A549 (cell line): ENCODE data around the gene TMEM30B. TPM values are rescaled to one million over a fixed set of nuclear protein-coding genes. Genes with fewer than 3 reads are reported as not detected.

ENCODE experiments used
- ATAC-seq, 2 experiments: fragments of 200-7000 bp in 1 of 2; fragments of >200 bp in 1 of 2; cut with Nextera tagmentation in 1 of 2; cut with Tn5 transposase in 1 of 2; 3 replicates each; pipeline versions ENCODE4 v1.8.0 to v1.9.1; 2018 to 2020; ENCODE audit warnings: mild to moderate bottlenecking in 1 of 2, moderate library complexity in 1 of 2
- CTCF ChIA-PET: fragments of 300-600 bp; sonication (Branson Sonifier 250); formaldehyde crosslinking; extraction: SDS; loops from one replicate; lab custom pipeline; 2021; ENCODE audit warnings: antibody characterized with exemption, inconsistent platforms; lab: Yijun Ruan, JAX
- POLR2A ChIA-PET: fragments of 350-600 bp; formaldehyde crosslinking; extraction: SDS; loops from one replicate; lab custom pipeline; 2021; ENCODE audit warnings: antibody characterized with exemption, inconsistent platforms; lab: Yijun Ruan, JAX
- DNase-seq, 2 experiments: peaks; one replicate each; pipeline versions ENCODE4 v3.0.0 to v3.0.0-alpha.2; 2011 to 2016; ENCODE audit warnings: low read depth in 1 of 2, low spot score in 1 of 2
- FAIRE-seq: peaks from 2 replicates; lab custom pipeline; 2011; peaks lifted over from hg19 to GRCh38; lab: Jason Lieb, UNC
- H3K27ac ChIP-seq, 2 experiments: fragments of >200 bp; sonication (Bioruptor Twin); formaldehyde crosslinking; 3 replicates each; pipeline ENCODE4 v1.5.1; 2016 to 2017
- H3K4me1 ChIP-seq: fragments of >200 bp; sonication (Bioruptor Twin); formaldehyde crosslinking; 3 replicates; pipeline ENCODE4 v1.6.1; 2016
- H3K4me2 ChIP-seq: fragments of >200 bp; sonication (Bioruptor Twin); formaldehyde crosslinking; 3 replicates; pipeline ENCODE4 v1.6.1; 2016
- H3K4me3 ChIP-seq: fragments of >200 bp; sonication (Bioruptor Twin); formaldehyde crosslinking; 3 replicates; pipeline ENCODE4 v1.5.1; 2016
- H3K9me3 ChIP-seq: fragments of >200 bp; sonication (Bioruptor Twin); formaldehyde crosslinking; 3 replicates; pipeline ENCODE4 v1.6.1; 2016
- CEBPB ChIP-seq, 2 experiments: fragments of >200 bp in 1 of 2; sonication (Bioruptor Twin) in 1 of 2; formaldehyde crosslinking in 1 of 2; IDR thresholded peaks; 2 replicates each; pipeline ENCODE4 v1.6.1; 2012 to 2016
- EP300 ChIP-seq, 2 experiments: fragments of >200 bp; sonication (Bioruptor Twin); formaldehyde crosslinking; IDR thresholded peaks; 2 replicates in 1 of 2; 3 replicates in 1 of 2; pipeline ENCODE4 v1.6.1; 2016 to 2017
- FOXS1 ChIP-seq: fragments of 250-450 bp; sonication (Bioruptor Pico); IDR thresholded peaks from 2 replicates; pipeline ENCODE4 v1.5.0; 2020; ENCODE audit warnings: mild to moderate bottlenecking, moderate library complexity
- HDAC2 ChIP-seq: fragments of 200-600 bp; sonication (generic); IDR thresholded peaks from 2 replicates; pipeline ENCODE4 v1.6.1; 2016
- HOXB5 ChIP-seq: fragments of 250-450 bp; sonication (Bioruptor Pico); IDR thresholded peaks from 2 replicates; pipeline ENCODE4 v1.5.0; 2020; ENCODE audit warnings: mild to moderate bottlenecking, moderate library complexity
- KDM1A ChIP-seq: fragments of 200-600 bp; sonication (generic); IDR thresholded peaks from 2 replicates; pipeline ENCODE4 v1.6.1; 2016; ENCODE audit warnings: low read depth, mild to moderate bottlenecking
- KDM5A ChIP-seq: fragments of 200-600 bp; sonication (generic); IDR thresholded peaks from 2 replicates; pipeline ENCODE4 v1.6.1; 2016; ENCODE audit warnings: antibody characterized with exemption, mild to moderate bottlenecking
- NFE2L2 ChIP-seq: fragments of 150-350 bp; conservative IDR thresholded peaks from 2 replicates; pipeline ENCODE4 v1.6.1; 2014; ENCODE audit warnings: low read length
- NPAS2 ChIP-seq: fragments of 250-450 bp; sonication (Bioruptor Pico); IDR thresholded peaks from 2 replicates; pipeline ENCODE4 v1.8.0; 2022; ENCODE audit warnings: mild to moderate bottlenecking, moderate library complexity, borderline replicate concordance
- PHF8 ChIP-seq: fragments of 200-600 bp; sonication (generic); IDR thresholded peaks from 2 replicates; pipeline ENCODE4 v1.6.1; 2016; ENCODE audit warnings: low read depth, mild to moderate bottlenecking, antibody characterized with exemption, moderate library complexity, borderline replicate concordance
- RARB ChIP-seq: fragments of 250-450 bp; sonication (Bioruptor Pico); IDR thresholded peaks from 2 replicates; pipeline ENCODE4 v1.8.0; 2021; ENCODE audit warnings: mild to moderate bottlenecking, moderate library complexity
- RFX5 ChIP-seq: fragments of 450-650 bp; IDR thresholded peaks from 2 replicates; pipeline ENCODE4 v1.7.1; 2014; ENCODE audit warnings: antibody characterized with exemption, mild to moderate bottlenecking, moderate library complexity
- SMC3 ChIP-seq: fragments of >200 bp; sonication (Bioruptor Twin); formaldehyde crosslinking; IDR thresholded peaks from 3 replicates; pipeline ENCODE4 v1.6.1; 2018; ENCODE audit warnings: inconsistent platforms
- TFCP2L1 ChIP-seq: fragments of 250-450 bp; sonication (Bioruptor Pico); IDR thresholded peaks from 2 replicates; pipeline ENCODE4 v1.5.0; 2021; ENCODE audit warnings: mild to moderate bottlenecking
- ZNF302 ChIP-seq: fragments of 250-450 bp; sonication (Bioruptor Pico); IDR thresholded peaks from 2 replicates; pipeline ENCODE4 v1.9.0; 2021; ENCODE audit warnings: inconsistent platforms, mild to moderate bottlenecking, moderate library complexity
- WGBS: methylation state at CpG from one replicate; pipeline ENCODE4 v1.1.6; 2017; ENCODE audit errors: missing lambda C conversion rate; 5-methylcytosine and 5-hydroxymethylcytosine counted together
- polyA plus RNA-seq, 4 experiments: library from polyadenylated mRNA; depleted of rRNA in 3 of 4; stranded (reverse); fragments of >200 nt; fragmentation: RNase III in 1 of 4; extraction: RNeasy Plus Mini Kit Qiagen cat#74134 plus additional on column Dnase treatment in 1 of 4; gene quantifications; 2 replicates in 3 of 4; 3 replicates in 1 of 4; pipeline ENCODE4 v1.2.3, GENCODE V29; 2011 to 2017
- TF ChIP-seq, protein P1 (sequence below): IDR thresholded peaks from 2 replicates; pipeline ENCODE4 v1.6.1; 2012
- TF ChIP-seq, protein P2 (sequence below): fragments of 200-600 bp; sonication (generic); IDR thresholded peaks from 2 replicates; pipeline ENCODE4 v1.6.1; 2016; ENCODE audit warnings: antibody characterized with exemption, mild to moderate bottlenecking, moderate library complexity
- TF ChIP-seq, protein P3 (sequence below): fragments of >200 bp; sonication (Bioruptor Twin); formaldehyde crosslinking; IDR thresholded peaks from 3 replicates; pipeline ENCODE4 v1.5.1; 2016

The TMEM30B gene
- polyA plus RNA-seq, 2 of the 4 experiments (the other 2 are of a cell fraction) = 0.16 to 0.21 TPM

DNA sequence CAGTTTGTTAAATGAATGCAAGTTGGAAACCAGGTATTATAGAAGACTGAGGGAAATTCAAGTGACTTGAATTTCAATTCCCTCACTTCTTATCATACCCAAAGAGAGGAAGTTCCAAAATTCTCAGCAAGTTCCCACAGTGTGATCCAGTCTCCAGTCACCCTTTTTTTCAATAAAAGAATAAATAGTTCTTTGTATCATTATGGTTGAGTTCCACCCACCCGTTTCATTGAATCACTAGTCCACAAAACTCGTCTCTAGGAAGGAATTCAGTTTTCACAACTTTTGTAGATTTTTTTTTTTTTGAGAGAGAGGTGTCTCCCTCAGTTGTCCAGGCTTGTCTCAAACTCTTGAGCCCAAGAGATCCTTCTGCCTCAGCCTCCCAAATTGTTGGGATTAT lies 1.6 kb upstream of the TMEM30B start:
- TF ChIP-seq RFX5 (no peak), KDM5A (no peak), TFCP2L1 (no peak), RARB (CRISPR knock-in tag) (no peak), KDM1A (no peak), NPAS2 (no peak), HDAC2 (no peak)

DNA sequence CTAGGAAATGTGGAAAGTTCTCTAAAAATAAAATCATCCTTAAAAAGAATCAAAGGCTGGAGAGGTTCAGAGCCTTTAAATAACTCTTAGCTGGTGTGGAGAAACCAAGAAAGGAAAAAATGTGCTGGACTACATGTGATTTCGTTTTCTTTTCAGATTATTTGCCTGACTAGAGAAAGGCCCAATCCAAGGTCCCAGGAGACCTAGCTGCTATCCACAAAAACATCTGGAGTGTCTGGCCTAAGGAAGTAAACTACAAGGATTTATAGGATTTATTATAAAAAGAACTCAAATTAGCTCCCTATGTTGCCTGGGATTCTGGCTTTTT lies 774 bp upstream of the TMEM30B start:
- no peak overlapping the region for H3K4me3 ChIP-seq
- H3K27ac ChIP-seq = no peak overlapping the region
- H3K9me3 ChIP-seq = no peaks in the 10 kb centered on the region
- DNase-seq = no peak
- peaks cover 20% of the 10 kb centered on the region for H3K4me1 ChIP-seq
- TF ChIP-seq NFE2L2 = no peak
- no peak for TF ChIP-seq ZNF302
- TF ChIP-seq EP300 (IDR thresholded peaks at IDR 0.05) = no peak
- TF ChIP-seq, protein P1, sequence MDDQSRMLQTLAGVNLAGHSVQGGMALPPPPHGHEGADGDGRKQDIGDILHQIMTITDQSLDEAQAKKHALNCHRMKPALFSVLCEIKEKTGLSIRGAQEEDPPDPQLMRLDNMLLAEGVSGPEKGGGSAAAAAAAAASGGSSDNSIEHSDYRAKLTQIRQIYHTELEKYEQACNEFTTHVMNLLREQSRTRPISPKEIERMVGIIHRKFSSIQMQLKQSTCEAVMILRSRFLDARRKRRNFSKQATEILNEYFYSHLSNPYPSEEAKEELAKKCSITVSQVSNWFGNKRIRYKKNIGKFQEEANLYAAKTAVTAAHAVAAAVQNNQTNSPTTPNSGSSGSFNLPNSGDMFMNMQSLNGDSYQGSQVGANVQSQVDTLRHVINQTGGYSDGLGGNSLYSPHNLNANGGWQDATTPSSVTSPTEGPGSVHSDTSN = no peak
- TF ChIP-seq HDAC2 = no peak
- TF ChIP-seq, protein P2, sequence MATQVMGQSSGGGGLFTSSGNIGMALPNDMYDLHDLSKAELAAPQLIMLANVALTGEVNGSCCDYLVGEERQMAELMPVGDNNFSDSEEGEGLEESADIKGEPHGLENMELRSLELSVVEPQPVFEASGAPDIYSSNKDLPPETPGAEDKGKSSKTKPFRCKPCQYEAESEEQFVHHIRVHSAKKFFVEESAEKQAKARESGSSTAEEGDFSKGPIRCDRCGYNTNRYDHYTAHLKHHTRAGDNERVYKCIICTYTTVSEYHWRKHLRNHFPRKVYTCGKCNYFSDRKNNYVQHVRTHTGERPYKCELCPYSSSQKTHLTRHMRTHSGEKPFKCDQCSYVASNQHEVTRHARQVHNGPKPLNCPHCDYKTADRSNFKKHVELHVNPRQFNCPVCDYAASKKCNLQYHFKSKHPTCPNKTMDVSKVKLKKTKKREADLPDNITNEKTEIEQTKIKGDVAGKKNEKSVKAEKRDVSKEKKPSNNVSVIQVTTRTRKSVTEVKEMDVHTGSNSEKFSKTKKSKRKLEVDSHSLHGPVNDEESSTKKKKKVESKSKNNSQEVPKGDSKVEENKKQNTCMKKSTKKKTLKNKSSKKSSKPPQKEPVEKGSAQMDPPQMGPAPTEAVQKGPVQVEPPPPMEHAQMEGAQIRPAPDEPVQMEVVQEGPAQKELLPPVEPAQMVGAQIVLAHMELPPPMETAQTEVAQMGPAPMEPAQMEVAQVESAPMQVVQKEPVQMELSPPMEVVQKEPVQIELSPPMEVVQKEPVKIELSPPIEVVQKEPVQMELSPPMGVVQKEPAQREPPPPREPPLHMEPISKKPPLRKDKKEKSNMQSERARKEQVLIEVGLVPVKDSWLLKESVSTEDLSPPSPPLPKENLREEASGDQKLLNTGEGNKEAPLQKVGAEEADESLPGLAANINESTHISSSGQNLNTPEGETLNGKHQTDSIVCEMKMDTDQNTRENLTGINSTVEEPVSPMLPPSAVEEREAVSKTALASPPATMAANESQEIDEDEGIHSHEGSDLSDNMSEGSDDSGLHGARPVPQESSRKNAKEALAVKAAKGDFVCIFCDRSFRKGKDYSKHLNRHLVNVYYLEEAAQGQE = no peak
- no peak for TF ChIP-seq KDM1A
- TF ChIP-seq SMC3 = no peak
- no peak for TF ChIP-seq CEBPB (IDR thresholded peaks at IDR 0.05)
- no peak for TF ChIP-seq FOXS1 (CRISPR knock-in tag)
- no peak for TF ChIP-seq HOXB5 (CRISPR knock-in tag)
- TF ChIP-seq, protein P3, sequence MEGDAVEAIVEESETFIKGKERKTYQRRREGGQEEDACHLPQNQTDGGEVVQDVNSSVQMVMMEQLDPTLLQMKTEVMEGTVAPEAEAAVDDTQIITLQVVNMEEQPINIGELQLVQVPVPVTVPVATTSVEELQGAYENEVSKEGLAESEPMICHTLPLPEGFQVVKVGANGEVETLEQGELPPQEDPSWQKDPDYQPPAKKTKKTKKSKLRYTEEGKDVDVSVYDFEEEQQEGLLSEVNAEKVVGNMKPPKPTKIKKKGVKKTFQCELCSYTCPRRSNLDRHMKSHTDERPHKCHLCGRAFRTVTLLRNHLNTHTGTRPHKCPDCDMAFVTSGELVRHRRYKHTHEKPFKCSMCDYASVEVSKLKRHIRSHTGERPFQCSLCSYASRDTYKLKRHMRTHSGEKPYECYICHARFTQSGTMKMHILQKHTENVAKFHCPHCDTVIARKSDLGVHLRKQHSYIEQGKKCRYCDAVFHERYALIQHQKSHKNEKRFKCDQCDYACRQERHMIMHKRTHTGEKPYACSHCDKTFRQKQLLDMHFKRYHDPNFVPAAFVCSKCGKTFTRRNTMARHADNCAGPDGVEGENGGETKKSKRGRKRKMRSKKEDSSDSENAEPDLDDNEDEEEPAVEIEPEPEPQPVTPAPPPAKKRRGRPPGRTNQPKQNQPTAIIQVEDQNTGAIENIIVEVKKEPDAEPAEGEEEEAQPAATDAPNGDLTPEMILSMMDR = no peak
- TF ChIP-seq PHF8 = no peak
- ATAC-seq = no peak
- no peak for FAIRE-seq
- CTCF ChIA-PET = interaction anchor here (0.6 to 9.7 kb wide), 6 partner anchors 7 to 303 kb away, joined by 3 to 97 read pairs (median 5); no protein-coding TSS in a partner anchor
- POLR2A ChIA-PET = interaction anchor here (0.6 to 0.7 kb wide), 3 partner anchors 19 to 1034 kb away, joined by 3 to 4 read pairs (median 3); no protein-coding TSS in a partner anchor
- H3K4me2 ChIP-seq = no peak overlapping the region
- WGBS = 71% methylated on average over 1 of the region's 1 CpG

More for the DNA sequence above, 1.6 kb upstream of the TMEM30B start:
- Histone ChIP-seq H3K4me1 (peaks cover 20% of the 10 kb centered on the region), H3K4me2 (no peak overlapping the region), H3K27ac (no peak overlapping the region), H3K4me3 (no peak overlapping the region), H3K9me3 (no peaks in the 10 kb centered on the region)
- no peak for DNase-seq
- ChIA-PET CTCF (interaction anchor here (1.5 to 9.7 kb wide), 3 partner anchors 10 to 30 kb away, joined by 3 to 97 read pairs (median 3); no protein-coding TSS in a partner anchor), POLR2A (no interaction called here)
- WGBS = 74% methylated on average over 2 of the region's 2 CpGs
- ATAC-seq = no peak
- no peak for FAIRE-seq
